Central memory CD8-positive, alpha-beta T cell (primary cell): Measurements from ENCODE around the gene SEC61A2.
"Not testable (repeated sequence)": the region's sequence is repeated elsewhere in the genome, so short reads cannot be mapped to it uniquely, and the experiment has no call there.

Experiments used
- ATAC-seq: fragments of 150-1000 bp; cut with Tn5 transposase; replicated peaks from 2 replicates; pipeline ENCODE4 v1.10.0; 2022; ENCODE audit warnings: mild to moderate bottlenecking, moderate FRiP score, moderate number of reproducible peaks; ENCODE audit not compliant: poor library complexity, severe bottlenecking; ENCODE audit errors: extremely low read depth
- DNase-seq, 2 donors: peaks; one replicate each; pipeline ENCODE4 v3.0.0; 2021; ENCODE audit warnings: low spot score in 2 of 2
- H3K27ac Mint-ChIP-seq: one replicate; pipeline ENCODE4 v1.8.0; 2022; ENCODE audit warnings: low read depth, mild to moderate bottlenecking, moderate library complexity, mixed read lengths
- H3K27me3 Mint-ChIP-seq: one replicate; pipeline ENCODE4 v1.8.0; 2022; ENCODE audit warnings: mixed read lengths
- H3K36me3 Mint-ChIP-seq: one replicate; pipeline ENCODE4 v1.8.0; 2022; ENCODE audit warnings: mild to moderate bottlenecking, moderate library complexity, mixed read lengths; ENCODE audit not compliant: insufficient read depth
- H3K4me1 Mint-ChIP-seq: one replicate; pipeline ENCODE4 v1.8.0; 2022; ENCODE audit warnings: mixed read lengths
- H3K4me3 Mint-ChIP-seq: one replicate; pipeline ENCODE4 v1.8.0; 2022; ENCODE audit warnings: mild to moderate bottlenecking, moderate library complexity, mixed read lengths
- H3K9me3 Mint-ChIP-seq: one replicate; pipeline ENCODE4 v1.8.0; 2022; ENCODE audit warnings: mixed read lengths

The SEC61A2 gene

GRCh38 chr10:12165999-12166775, 36.7 kb downstream of the SEC61A2 start:
- peaks cover 36% of the 10 kb centered on the region for H3K36me3 Mint-ChIP-seq
- ATAC-seq (no peak), DNase-seq (no peak)
- H3K27me3 Mint-ChIP-seq = no peaks in the 10 kb centered on the region
- no peak overlapping the region for H3K27ac Mint-ChIP-seq
- no peaks in the 10 kb centered on the region for H3K9me3 Mint-ChIP-seq
- no peaks in the 10 kb centered on the region for H3K4me1 Mint-ChIP-seq
- H3K4me3 Mint-ChIP-seq = no peak overlapping the region

DNA sequence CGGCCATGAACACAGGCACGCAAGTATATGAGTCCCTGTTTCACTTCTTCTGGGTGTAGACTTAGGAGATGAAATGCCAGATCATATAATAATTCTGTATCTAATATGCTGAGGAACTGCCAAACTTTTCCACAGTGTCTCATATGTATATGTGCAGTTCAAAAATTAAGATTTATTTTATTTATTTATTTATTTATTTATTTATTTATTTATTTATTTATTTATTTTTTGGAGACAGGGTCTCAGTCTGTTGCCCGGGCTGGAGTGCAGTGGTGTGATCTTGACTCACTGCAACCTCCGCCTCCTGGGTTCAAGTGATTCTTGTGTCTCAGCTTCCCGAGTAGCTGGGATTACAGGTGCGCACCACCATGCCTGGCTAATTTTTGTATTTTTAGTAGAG, 42.0 kb downstream of the SEC61A2 start:
- H3K27ac Mint-ChIP-seq, H3K4me3 Mint-ChIP-seq, H3K9me3 Mint-ChIP-seq, ATAC-seq, DNase-seq, H3K4me1 Mint-ChIP-seq, H3K27me3 Mint-ChIP-seq: not testable (repeated sequence)
- H3K36me3 Mint-ChIP-seq = peaks cover 37% of the 10 kb centered on the region

- H3K36me3 Mint-ChIP-seq = peaks cover 27% of the 10 kb centered on the region
- no peak overlapping the region for H3K27ac Mint-ChIP-seq
- no peak for DNase-seq
- no peaks in the 10 kb centered on the region for H3K9me3 Mint-ChIP-seq
- no peak overlapping the region for H3K4me3 Mint-ChIP-seq
- H3K4me1 Mint-ChIP-seq = peaks cover 16% of the 10 kb centered on the region
- H3K27me3 Mint-ChIP-seq = no peaks in the 10 kb centered on the region
- no peak for ATAC-seq
Measured at GRCh38 chr10:12177642-12178041, 48.2 kb downstream of the SEC61A2 start.

- Mint-ChIP-seq H3K36me3 (peaks cover 19% of the 10 kb centered on the region), H3K27me3 (no peaks in the 10 kb centered on the region), H3K4me1 (peaks cover 16% of the 10 kb centered on the region), H3K27ac (peak overlapping the region; percentile 61), H3K4me3 (no peak overlapping the region), H3K9me3 (no peaks in the 10 kb centered on the region)
- ATAC-seq = no peak
- DNase-seq = no peak
Measured at GRCh38 chr10:12179606-12180170, 50.2 kb downstream of the SEC61A2 start.

DNA sequence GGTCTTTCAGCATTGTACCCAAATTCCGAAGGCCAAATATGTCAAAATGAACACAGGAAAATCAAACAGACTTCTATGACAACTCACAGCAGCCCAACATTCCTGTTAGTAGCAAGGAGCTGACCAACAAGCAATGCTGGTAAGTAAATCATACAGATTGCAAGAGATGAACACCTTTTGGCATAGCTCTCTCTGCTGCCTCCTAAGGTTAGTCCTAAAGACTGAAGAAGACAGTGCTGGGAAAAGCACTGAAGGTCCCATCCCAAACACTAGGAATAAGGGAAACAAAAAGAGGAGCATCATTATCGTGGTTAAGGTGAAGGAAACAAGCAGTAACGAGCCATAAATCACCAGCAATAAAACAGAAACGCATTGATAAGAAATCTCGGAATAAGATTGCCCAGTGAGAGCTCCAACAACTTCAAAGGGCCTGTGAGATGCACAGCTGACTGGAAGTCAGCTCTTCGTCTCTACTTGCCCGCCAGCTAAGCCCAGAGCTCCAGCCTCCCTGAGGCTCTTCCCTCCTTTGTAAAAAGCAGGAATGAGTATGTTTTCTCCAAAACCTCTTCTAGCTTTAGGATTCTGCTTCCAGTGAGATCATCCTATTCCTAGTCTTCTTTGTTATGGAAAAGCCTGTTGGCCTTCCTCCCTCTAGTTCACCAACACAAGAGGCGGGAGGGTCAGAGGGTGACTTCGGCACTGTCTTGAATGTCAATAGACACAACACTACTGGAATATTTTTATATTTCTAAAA, 50.9 kb downstream of the SEC61A2 start:
- Mint-ChIP-seq H3K27ac (peak overlapping the region; percentile 82), H3K27me3 (no peaks in the 10 kb centered on the region), H3K36me3 (peaks cover 23% of the 10 kb centered on the region), H3K4me3 (no peak overlapping the region), H3K4me1 (peaks cover 16% of the 10 kb centered on the region), H3K9me3 (no peaks in the 10 kb centered on the region)
- ATAC-seq (no peak), DNase-seq (no peak)

DNA sequence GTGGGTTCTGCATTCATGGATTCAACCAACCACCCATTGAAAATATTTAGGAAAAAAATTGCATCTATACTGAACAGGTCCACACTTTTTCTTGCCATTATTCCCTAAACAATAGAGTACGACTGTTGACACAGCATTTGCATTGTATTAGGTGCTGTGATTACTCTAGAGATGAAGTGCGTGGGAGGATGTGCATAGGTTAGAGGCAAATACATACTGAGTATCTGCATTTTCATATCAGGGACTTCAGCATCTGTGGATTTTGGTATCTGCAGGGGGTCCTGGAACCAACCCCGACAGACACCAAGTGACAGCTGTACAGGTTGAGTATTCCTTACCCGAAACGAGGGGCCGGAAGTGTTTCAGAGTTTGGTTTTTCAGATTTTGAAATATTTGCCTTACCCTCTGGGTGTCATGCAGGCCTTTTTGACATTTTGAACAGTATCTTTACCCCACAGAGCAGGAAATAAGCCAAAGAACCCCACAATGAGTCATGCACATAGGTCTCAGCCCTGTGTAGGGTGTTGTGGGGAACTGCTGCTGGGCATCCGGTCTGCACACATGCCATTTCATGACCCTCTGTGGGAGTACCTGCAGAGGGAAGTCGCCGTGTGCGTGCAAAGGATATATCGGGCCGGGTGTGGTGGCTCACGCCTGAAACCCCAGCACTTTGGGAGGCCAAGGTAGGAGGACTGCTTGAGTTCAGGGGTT, 51.7 kb downstream of the SEC61A2 start:
- H3K27ac Mint-ChIP-seq = peak overlapping the region; percentile 82
- H3K4me3 Mint-ChIP-seq = peak overlapping the region; percentile 27
- DNase-seq (peak; percentile 23 to 69), ATAC-seq (peak; percentile 100)
- peaks cover 16% of the 10 kb centered on the region for H3K4me1 Mint-ChIP-seq
- no peaks in the 10 kb centered on the region for H3K9me3 Mint-ChIP-seq
- H3K27me3 Mint-ChIP-seq = no peaks in the 10 kb centered on the region
- H3K36me3 Mint-ChIP-seq = peaks cover 29% of the 10 kb centered on the region

DNA sequence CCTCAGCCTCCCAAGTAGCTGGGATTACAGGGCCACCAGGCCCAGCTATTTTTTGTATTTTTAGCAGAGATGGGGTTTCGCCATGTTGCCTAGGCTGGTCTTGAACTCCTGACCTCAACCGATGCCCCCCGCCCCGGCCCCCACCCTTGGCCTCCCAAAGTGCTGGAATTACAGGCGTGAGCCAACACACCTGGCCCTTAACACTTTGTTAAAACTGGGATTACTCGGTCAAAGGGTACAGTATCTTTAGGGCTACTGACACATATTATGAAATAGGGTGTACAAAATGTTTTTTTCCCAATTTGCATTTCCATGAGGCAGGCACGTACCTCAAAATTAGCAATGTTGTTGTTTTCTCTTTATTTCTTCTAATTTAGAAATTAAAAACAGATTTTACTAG, 54.7 kb downstream of the SEC61A2 start:
- no peaks in the 10 kb centered on the region for H3K27me3 Mint-ChIP-seq
- ATAC-seq = no peak
- no peak overlapping the region for H3K27ac Mint-ChIP-seq
- DNase-seq = no peak
- peaks cover 30% of the 10 kb centered on the region for H3K36me3 Mint-ChIP-seq
- peaks cover 37% of the 10 kb centered on the region for H3K4me1 Mint-ChIP-seq
- H3K9me3 Mint-ChIP-seq = no peaks in the 10 kb centered on the region
- no peak overlapping the region for H3K4me3 Mint-ChIP-seq

GRCh38 chr10:12186323-12186722, 56.8 kb downstream of the SEC61A2 start:
- H3K27ac Mint-ChIP-seq = no peak overlapping the region
- H3K27me3 Mint-ChIP-seq = no peaks in the 10 kb centered on the region
- no peak overlapping the region for H3K4me3 Mint-ChIP-seq
- no peak for DNase-seq
- no peaks in the 10 kb centered on the region for H3K9me3 Mint-ChIP-seq
- H3K4me1 Mint-ChIP-seq = peaks cover 30% of the 10 kb centered on the region
- ATAC-seq = no peak
- peaks cover 34% of the 10 kb centered on the region for H3K36me3 Mint-ChIP-seq

GRCh38 chr10:12187321-12187905, 57.9 kb downstream of the SEC61A2 start:
- H3K4me1 Mint-ChIP-seq = peaks cover 33% of the 10 kb centered on the region
- DNase-seq (no peak), ATAC-seq (no peak)
- no peak overlapping the region for H3K4me3 Mint-ChIP-seq
- H3K9me3 Mint-ChIP-seq = no peaks in the 10 kb centered on the region
- no peaks in the 10 kb centered on the region for H3K27me3 Mint-ChIP-seq
- H3K36me3 Mint-ChIP-seq = peaks cover 32% of the 10 kb centered on the region
- peak overlapping the region; percentile 32 for H3K27ac Mint-ChIP-seq

DNA sequence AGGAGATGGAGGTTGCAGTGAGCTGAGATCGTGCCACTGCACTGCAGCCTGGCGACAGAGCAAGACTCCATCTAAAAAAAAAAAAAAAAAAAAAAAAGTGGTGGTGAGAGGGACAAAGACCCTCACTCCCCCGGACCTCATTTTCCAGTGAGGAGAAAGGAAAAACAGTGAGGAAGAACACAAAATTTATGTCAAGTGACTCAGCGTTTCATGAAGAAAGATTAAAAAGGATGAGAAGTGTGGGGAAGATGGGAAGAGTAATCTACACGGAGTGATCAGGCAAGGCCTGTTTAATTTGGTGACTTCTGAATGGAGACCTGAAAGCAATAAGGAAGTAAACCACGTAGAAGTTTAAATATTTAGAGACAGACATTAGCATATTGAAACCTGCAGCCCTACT, 59.2 kb downstream of the SEC61A2 start:
- H3K4me3 Mint-ChIP-seq = no peak overlapping the region
- H3K27me3 Mint-ChIP-seq = no peaks in the 10 kb centered on the region
- H3K27ac Mint-ChIP-seq = no peak overlapping the region
- H3K4me1 Mint-ChIP-seq = peaks cover 39% of the 10 kb centered on the region
- no peaks in the 10 kb centered on the region for H3K9me3 Mint-ChIP-seq
- DNase-seq (no peak), ATAC-seq (no peak)
- peaks cover 31% of the 10 kb centered on the region for H3K36me3 Mint-ChIP-seq

- Mint-ChIP-seq H3K27ac (no peak overlapping the region), H3K4me1 (peaks cover 45% of the 10 kb centered on the region), H3K27me3 (no peaks in the 10 kb centered on the region), H3K4me3 (no peak overlapping the region), H3K36me3 (peaks cover 31% of the 10 kb centered on the region), H3K9me3 (no peaks in the 10 kb centered on the region)
- ATAC-seq (no peak), DNase-seq (no peak)
Measured at GRCh38 chr10:12189426-12189825, 59.9 kb downstream of the SEC61A2 start.

GRCh38 chr10:12191715-12192114, 62.2 kb downstream of the SEC61A2 start:
- Mint-ChIP-seq H3K27ac (peak overlapping the region; percentile 72), H3K27me3 (no peaks in the 10 kb centered on the region), H3K4me3 (no peak overlapping the region), H3K36me3 (peaks cover 25% of the 10 kb centered on the region), H3K9me3 (no peaks in the 10 kb centered on the region), H3K4me1 (peaks cover 68% of the 10 kb centered on the region)
- DNase-seq (no peak), ATAC-seq (no peak)
